WTC11 (cell line): Measurements from ENCODE around the gene SEC16B. TPM values are rescaled to one million over a fixed set of nuclear protein-coding genes. Genes with fewer than 3 reads are reported as not detected.

Experiments used
- ATAC-seq: fragments of 200-7000 bp; cut with Tn5 transposase; 2 replicates; pipeline ENCODE4 v1.10.0; 2021; ENCODE audit warnings: mild to moderate bottlenecking, moderate library complexity
- CTCF ChIA-PET: fragments of 300-600 bp; sonication (Branson Sonifier 250); formaldehyde crosslinking; loops from one replicate; lab custom pipeline; 2021; ENCODE audit warnings: antibody characterized with exemption; lab: Charles Lee
- POLR2A ChIA-PET: fragments of 350-600 bp; sonication (Branson Sonifier 250); formaldehyde crosslinking; loops from one replicate; lab custom pipeline; 2021; ENCODE audit warnings: antibody characterized with exemption; lab: Charles Lee
- DNase-seq: peaks from one replicate; pipeline ENCODE4 v3.0.0; 2021; ENCODE audit warnings: low spot score
- H3K27ac Mint-ChIP-seq: 2 replicates; pipeline ENCODE4 v1.8.0; 2021; ENCODE audit warnings: mixed read lengths
- H3K27me3 Mint-ChIP-seq: 2 replicates; pipeline ENCODE4 v1.8.0; 2021; ENCODE audit warnings: low read depth, mild to moderate bottlenecking, moderate library complexity, mixed read lengths
- H3K36me3 Mint-ChIP-seq: 2 replicates; pipeline ENCODE4 v1.8.0; 2021; ENCODE audit warnings: mixed read lengths
- H3K4me1 Mint-ChIP-seq: 2 replicates; pipeline ENCODE4 v1.8.0; 2022; ENCODE audit warnings: mixed read lengths
- H3K4me3 Mint-ChIP-seq: 2 replicates; pipeline ENCODE4 v1.8.0; 2021; ENCODE audit warnings: mild to moderate bottlenecking, moderate library complexity, mixed read lengths
- H3K9me3 Mint-ChIP-seq: 2 replicates; pipeline ENCODE4 v1.8.0; 2021; ENCODE audit warnings: mixed read lengths
- ATF1 ChIP-seq: sonication (generic); formaldehyde crosslinking; IDR thresholded peaks from 2 replicates; pipeline ENCODE4 v1.8.1; 2023; ENCODE audit warnings: mild to moderate bottlenecking, moderate library complexity, missing genetic modification reagents
- ELF4 ChIP-seq: sonication (generic); formaldehyde crosslinking; IDR thresholded peaks from 2 replicates; pipeline ENCODE4 v1.8.1; 2022; ENCODE audit warnings: low read depth, mild to moderate bottlenecking, moderate library complexity, missing genetic modification reagents
- IRF2 ChIP-seq: sonication (generic); formaldehyde crosslinking; IDR thresholded peaks from 2 replicates; pipeline ENCODE4 v1.8.0; 2022; ENCODE audit warnings: low read depth, missing genetic modification reagents, borderline replicate concordance
- NFE2L1 ChIP-seq: sonication (generic); formaldehyde crosslinking; IDR thresholded peaks from 2 replicates; pipeline ENCODE4 v1.8.1; 2023; ENCODE audit warnings: missing genetic modification reagents
- OVOL2 ChIP-seq: fragments of 250-450 bp; sonication (Bioruptor Pico); IDR thresholded peaks from 2 replicates; pipeline ENCODE4 v1.9.0; 2021; ENCODE audit warnings: mild to moderate bottlenecking, borderline replicate concordance
- SMAD3 ChIP-seq: sonication (generic); formaldehyde crosslinking; IDR thresholded peaks from 2 replicates; pipeline ENCODE4 v1.8.0; 2022; ENCODE audit warnings: missing genetic modification reagents, mild to moderate bottlenecking, borderline replicate concordance
- ZNF671 ChIP-seq: fragments of 250-450 bp; sonication (Bioruptor Pico); IDR thresholded peaks from 2 replicates; pipeline ENCODE4 v1.8.0; 2021; ENCODE audit warnings: mild to moderate bottlenecking
- total RNA-seq: library from RNA; stranded (reverse); gene quantifications from 3 replicates; pipeline ENCODE4 v1.2.3, GENCODE V29; 2021
- TF ChIP-seq, protein P1 (sequence below): sonication (generic); formaldehyde crosslinking; IDR thresholded peaks from 2 replicates; pipeline ENCODE4 v1.8.1; 2022; ENCODE audit warnings: mild to moderate bottlenecking, moderate library complexity, missing genetic modification reagents
- TF ChIP-seq, protein P2 (sequence below): sonication (generic); formaldehyde crosslinking; conservative IDR thresholded peaks from 2 replicates; pipeline ENCODE4 v1.8.1; 2023; ENCODE audit warnings: mild to moderate bottlenecking, low read depth, missing genetic modification reagents, moderate library complexity
- TF ChIP-seq, protein P3 (sequence below): fragments of 250-450 bp; sonication (Bioruptor Pico); IDR thresholded peaks from 2 replicates; pipeline ENCODE4 v1.9.0; 2021; ENCODE audit warnings: mild to moderate bottlenecking
- TF ChIP-seq, protein P4 (sequence below): fragments of 250-450 bp; sonication (Bioruptor Pico); IDR thresholded peaks from 2 replicates; pipeline ENCODE4 v2.1.2; 2022; ENCODE audit warnings: mild to moderate bottlenecking, moderate library complexity
- TF ChIP-seq, protein P5 (sequence below): fragments of 250-450 bp; sonication (Bioruptor Pico); IDR thresholded peaks from 2 replicates; pipeline ENCODE4 v1.9.0; 2021; ENCODE audit warnings: mild to moderate bottlenecking, borderline replicate concordance
- TF ChIP-seq, protein P6 (sequence below): sonication (generic); formaldehyde crosslinking; IDR thresholded peaks from 2 replicates; pipeline ENCODE4 v1.8.1; 2022; ENCODE audit warnings: low read depth, mild to moderate bottlenecking, moderate library complexity, missing genetic modification reagents, borderline replicate concordance
- TF ChIP-seq, protein P7 (sequence below): sonication (generic); formaldehyde crosslinking; IDR thresholded peaks from 2 replicates; pipeline ENCODE4 v1.8.1; 2023; ENCODE audit warnings: mild to moderate bottlenecking, missing genetic modification reagents

Gene SEC16B
- total RNA-seq, 1 experiment from 2014 or later: 0.90 TPM

DNA sequence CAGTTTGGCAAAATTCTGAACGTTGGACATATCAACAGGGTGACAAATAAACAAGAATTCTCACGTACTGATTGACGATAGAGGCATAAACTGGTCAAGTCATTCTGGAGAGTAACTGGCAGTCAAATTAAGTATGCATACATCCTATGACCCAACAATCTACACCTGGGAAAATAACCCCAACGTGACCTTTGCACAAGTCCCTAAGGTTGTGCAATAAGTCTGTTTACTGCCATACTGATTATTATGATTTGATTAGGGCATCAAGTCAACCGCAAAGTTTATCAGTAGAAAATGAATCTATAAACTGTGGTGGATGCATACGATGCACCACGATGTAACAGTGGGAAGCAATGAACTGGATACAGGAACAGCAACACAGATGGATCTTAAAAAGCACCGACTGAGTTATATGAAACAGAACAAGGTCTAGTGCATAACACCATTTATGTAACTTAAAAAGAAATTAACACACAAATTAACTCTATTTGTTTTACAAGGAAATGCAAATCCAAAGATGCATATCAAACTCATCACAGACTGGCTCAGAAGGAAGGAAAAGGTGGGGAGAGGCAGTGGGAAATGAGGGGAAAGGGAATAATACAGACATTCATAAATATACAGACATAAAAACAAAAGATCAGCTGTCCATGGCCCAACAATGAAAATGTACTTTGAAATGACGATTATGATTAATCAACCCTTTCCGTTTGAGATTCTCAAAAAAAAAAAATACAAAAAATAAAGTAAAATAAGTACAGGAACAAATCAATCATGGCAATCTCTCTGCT, 41.0 kb upstream of the SEC16B start (continued):
- TF ChIP-seq, protein P1, sequence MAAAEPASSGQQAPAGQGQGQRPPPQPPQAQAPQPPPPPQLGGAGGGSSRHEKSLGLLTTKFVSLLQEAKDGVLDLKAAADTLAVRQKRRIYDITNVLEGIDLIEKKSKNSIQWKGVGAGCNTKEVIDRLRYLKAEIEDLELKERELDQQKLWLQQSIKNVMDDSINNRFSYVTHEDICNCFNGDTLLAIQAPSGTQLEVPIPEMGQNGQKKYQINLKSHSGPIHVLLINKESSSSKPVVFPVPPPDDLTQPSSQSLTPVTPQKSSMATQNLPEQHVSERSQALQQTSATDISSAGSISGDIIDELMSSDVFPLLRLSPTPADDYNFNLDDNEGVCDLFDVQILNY (CRISPR knock-in tag): no peak
- no peak for TF ChIP-seq ELF4 (CRISPR knock-in tag)
- TF ChIP-seq, protein P2, sequence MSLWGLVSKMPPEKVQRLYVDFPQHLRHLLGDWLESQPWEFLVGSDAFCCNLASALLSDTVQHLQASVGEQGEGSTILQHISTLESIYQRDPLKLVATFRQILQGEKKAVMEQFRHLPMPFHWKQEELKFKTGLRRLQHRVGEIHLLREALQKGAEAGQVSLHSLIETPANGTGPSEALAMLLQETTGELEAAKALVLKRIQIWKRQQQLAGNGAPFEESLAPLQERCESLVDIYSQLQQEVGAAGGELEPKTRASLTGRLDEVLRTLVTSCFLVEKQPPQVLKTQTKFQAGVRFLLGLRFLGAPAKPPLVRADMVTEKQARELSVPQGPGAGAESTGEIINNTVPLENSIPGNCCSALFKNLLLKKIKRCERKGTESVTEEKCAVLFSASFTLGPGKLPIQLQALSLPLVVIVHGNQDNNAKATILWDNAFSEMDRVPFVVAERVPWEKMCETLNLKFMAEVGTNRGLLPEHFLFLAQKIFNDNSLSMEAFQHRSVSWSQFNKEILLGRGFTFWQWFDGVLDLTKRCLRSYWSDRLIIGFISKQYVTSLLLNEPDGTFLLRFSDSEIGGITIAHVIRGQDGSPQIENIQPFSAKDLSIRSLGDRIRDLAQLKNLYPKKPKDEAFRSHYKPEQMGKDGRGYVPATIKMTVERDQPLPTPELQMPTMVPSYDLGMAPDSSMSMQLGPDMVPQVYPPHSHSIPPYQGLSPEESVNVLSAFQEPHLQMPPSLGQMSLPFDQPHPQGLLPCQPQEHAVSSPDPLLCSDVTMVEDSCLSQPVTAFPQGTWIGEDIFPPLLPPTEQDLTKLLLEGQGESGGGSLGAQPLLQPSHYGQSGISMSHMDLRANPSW: no peak
- TF ChIP-seq, protein P3, sequence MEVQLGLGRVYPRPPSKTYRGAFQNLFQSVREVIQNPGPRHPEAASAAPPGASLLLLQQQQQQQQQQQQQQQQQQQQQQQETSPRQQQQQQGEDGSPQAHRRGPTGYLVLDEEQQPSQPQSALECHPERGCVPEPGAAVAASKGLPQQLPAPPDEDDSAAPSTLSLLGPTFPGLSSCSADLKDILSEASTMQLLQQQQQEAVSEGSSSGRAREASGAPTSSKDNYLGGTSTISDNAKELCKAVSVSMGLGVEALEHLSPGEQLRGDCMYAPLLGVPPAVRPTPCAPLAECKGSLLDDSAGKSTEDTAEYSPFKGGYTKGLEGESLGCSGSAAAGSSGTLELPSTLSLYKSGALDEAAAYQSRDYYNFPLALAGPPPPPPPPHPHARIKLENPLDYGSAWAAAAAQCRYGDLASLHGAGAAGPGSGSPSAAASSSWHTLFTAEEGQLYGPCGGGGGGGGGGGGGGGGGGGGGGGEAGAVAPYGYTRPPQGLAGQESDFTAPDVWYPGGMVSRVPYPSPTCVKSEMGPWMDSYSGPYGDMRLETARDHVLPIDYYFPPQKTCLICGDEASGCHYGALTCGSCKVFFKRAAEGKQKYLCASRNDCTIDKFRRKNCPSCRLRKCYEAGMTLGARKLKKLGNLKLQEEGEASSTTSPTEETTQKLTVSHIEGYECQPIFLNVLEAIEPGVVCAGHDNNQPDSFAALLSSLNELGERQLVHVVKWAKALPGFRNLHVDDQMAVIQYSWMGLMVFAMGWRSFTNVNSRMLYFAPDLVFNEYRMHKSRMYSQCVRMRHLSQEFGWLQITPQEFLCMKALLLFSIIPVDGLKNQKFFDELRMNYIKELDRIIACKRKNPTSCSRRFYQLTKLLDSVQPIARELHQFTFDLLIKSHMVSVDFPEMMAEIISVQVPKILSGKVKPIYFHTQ (CRISPR knock-in tag): no peak
- TF ChIP-seq, protein P4, sequence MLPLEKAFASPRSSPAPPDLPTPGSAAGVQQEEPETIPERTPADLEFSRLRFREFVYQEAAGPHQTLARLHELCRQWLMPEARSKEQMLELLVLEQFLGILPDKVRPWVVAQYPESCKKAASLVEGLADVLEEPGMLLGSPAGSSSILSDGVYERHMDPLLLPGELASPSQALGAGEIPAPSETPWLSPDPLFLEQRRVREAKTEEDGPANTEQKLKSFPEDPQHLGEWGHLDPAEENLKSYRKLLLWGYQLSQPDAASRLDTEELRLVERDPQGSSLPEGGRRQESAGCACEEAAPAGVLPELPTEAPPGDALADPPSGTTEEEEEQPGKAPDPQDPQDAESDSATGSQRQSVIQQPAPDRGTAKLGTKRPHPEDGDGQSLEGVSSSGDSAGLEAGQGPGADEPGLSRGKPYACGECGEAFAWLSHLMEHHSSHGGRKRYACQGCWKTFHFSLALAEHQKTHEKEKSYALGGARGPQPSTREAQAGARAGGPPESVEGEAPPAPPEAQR: no peak
- TF ChIP-seq, protein P5, sequence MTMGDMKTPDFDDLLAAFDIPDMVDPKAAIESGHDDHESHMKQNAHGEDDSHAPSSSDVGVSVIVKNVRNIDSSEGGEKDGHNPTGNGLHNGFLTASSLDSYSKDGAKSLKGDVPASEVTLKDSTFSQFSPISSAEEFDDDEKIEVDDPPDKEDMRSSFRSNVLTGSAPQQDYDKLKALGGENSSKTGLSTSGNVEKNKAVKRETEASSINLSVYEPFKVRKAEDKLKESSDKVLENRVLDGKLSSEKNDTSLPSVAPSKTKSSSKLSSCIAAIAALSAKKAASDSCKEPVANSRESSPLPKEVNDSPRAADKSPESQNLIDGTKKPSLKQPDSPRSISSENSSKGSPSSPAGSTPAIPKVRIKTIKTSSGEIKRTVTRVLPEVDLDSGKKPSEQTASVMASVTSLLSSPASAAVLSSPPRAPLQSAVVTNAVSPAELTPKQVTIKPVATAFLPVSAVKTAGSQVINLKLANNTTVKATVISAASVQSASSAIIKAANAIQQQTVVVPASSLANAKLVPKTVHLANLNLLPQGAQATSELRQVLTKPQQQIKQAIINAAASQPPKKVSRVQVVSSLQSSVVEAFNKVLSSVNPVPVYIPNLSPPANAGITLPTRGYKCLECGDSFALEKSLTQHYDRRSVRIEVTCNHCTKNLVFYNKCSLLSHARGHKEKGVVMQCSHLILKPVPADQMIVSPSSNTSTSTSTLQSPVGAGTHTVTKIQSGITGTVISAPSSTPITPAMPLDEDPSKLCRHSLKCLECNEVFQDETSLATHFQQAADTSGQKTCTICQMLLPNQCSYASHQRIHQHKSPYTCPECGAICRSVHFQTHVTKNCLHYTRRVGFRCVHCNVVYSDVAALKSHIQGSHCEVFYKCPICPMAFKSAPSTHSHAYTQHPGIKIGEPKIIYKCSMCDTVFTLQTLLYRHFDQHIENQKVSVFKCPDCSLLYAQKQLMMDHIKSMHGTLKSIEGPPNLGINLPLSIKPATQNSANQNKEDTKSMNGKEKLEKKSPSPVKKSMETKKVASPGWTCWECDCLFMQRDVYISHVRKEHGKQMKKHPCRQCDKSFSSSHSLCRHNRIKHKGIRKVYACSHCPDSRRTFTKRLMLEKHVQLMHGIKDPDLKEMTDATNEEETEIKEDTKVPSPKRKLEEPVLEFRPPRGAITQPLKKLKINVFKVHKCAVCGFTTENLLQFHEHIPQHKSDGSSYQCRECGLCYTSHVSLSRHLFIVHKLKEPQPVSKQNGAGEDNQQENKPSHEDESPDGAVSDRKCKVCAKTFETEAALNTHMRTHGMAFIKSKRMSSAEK (CRISPR knock-in tag): no peak
- no peak for TF ChIP-seq IRF2 (CRISPR knock-in tag)
- no peak for TF ChIP-seq ZNF671 (CRISPR knock-in tag)
- TF ChIP-seq, protein P6, sequence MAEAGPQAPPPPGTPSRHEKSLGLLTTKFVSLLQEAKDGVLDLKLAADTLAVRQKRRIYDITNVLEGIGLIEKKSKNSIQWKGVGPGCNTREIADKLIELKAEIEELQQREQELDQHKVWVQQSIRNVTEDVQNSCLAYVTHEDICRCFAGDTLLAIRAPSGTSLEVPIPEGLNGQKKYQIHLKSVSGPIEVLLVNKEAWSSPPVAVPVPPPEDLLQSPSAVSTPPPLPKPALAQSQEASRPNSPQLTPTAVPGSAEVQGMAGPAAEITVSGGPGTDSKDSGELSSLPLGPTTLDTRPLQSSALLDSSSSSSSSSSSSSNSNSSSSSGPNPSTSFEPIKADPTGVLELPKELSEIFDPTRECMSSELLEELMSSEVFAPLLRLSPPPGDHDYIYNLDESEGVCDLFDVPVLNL (CRISPR knock-in tag): no peak
- TF ChIP-seq NFE2L1 (CRISPR knock-in tag): no peak

DNA sequence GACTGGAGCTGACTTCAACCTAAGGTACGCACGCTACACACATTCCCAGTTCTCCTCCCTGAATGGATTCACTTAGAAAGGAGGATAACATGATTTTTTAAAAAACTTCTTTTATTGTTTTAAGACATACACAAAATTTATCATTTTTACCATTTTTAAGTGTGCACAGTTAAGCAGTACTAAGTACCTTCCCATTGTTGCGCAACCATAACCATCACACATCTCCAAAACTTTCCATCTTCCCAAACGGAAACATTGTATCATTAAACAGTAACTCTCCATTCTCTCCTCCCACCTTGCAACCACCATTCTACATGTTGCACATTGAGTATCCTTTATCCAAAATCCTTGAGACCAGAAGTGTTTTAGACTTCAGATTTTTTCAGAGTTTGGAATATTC, 36.2 kb upstream of the SEC16B start:
- no peak for DNase-seq
- Mint-ChIP-seq H3K4me1 (peaks cover 9% of the 10 kb centered on the region), H3K27me3 (no peaks in the 10 kb centered on the region), H3K27ac (no peak overlapping the region), H3K4me3 (no peak overlapping the region), H3K9me3 (no peaks in the 10 kb centered on the region), H3K36me3 (no peaks in the 10 kb centered on the region)
- ChIA-PET POLR2A (no interaction called here), CTCF (no interaction called here)
- TF ChIP-seq ATF1 (CRISPR knock-in tag) (no peak), OVOL2 (CRISPR knock-in tag) (no peak), SMAD3 (CRISPR knock-in tag) (no peak)
- TF ChIP-seq, protein P7, sequence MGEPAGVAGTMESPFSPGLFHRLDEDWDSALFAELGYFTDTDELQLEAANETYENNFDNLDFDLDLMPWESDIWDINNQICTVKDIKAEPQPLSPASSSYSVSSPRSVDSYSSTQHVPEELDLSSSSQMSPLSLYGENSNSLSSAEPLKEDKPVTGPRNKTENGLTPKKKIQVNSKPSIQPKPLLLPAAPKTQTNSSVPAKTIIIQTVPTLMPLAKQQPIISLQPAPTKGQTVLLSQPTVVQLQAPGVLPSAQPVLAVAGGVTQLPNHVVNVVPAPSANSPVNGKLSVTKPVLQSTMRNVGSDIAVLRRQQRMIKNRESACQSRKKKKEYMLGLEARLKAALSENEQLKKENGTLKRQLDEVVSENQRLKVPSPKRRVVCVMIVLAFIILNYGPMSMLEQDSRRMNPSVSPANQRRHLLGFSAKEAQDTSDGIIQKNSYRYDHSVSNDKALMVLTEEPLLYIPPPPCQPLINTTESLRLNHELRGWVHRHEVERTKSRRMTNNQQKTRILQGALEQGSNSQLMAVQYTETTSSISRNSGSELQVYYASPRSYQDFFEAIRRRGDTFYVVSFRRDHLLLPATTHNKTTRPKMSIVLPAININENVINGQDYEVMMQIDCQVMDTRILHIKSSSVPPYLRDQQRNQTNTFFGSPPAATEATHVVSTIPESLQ (CRISPR knock-in tag): no peak
- ATAC-seq: no peak
